ENCODE results near the gene DENND2C. TPM values are rescaled to one million over a fixed set of nuclear protein-coding genes. Genes with fewer than 3 reads are reported as not detected.

DENND2C gene
- total and polyA plus RNA-seq, 4 donors = 1.3 to 5.6 (median 3.4) TPM

GRCh38 chr1:114691061-114691460 lies 21.2 kb upstream of the DENND2C start:
- Histone ChIP-seq H3K9me3 (ENCODE audit: control insufficient read depth in 4 of 4, low read length in 3 of 4) (no peaks in the 10 kb centered on the region), H3K9ac (ENCODE audit: low read depth in 1 of 2, low read length in 2 of 2) (no peak overlapping the region), H3K36me3 (ENCODE audit: control insufficient read depth in 4 of 4, insufficient read depth in 3 of 4, low read depth in 1 of 4, low read length in 3 of 4) (no peaks in the 10 kb centered on the region), H3K27me3 (ENCODE audit: control insufficient read depth in 4 of 4, insufficient read depth in 4 of 4, low read length in 3 of 4) (no peaks in the 10 kb centered on the region), H3K4me3 (ENCODE audit: low read depth in 1 of 3, low read length in 3 of 3) (no peak overlapping the region), H3K4me1 (ENCODE audit: control insufficient read depth in 4 of 4, insufficient read depth in 4 of 4, low read length in 3 of 4) (no peaks in the 10 kb centered on the region), H3K27ac (ENCODE audit: low read depth in 1 of 2, low read length in 2 of 2) (no peak overlapping the region)
- WGBS = 86% methylated on average over 2 of the region's 2 CpGs
- DNase-seq (ENCODE audit: low spot score) = no peak
- TF ChIP-seq, protein P1, sequence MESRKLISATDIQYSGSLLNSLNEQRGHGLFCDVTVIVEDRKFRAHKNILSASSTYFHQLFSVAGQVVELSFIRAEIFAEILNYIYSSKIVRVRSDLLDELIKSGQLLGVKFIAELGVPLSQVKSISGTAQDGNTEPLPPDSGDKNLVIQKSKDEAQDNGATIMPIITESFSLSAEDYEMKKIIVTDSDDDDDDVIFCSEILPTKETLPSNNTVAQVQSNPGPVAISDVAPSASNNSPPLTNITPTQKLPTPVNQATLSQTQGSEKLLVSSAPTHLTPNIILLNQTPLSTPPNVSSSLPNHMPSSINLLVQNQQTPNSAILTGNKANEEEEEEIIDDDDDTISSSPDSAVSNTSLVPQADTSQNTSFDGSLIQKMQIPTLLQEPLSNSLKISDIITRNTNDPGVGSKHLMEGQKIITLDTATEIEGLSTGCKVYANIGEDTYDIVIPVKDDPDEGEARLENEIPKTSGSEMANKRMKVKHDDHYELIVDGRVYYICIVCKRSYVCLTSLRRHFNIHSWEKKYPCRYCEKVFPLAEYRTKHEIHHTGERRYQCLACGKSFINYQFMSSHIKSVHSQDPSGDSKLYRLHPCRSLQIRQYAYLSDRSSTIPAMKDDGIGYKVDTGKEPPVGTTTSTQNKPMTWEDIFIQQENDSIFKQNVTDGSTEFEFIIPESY (IDR thresholded peaks at IDR 0.05) = no peak
- no peak for TF ChIP-seq FOXA1 (IDR thresholded peaks at IDR 0.05)
- TF ChIP-seq JUND (IDR thresholded peaks at IDR 0.05) = no peak
- TF ChIP-seq SP1 (IDR thresholded peaks at IDR 0.05) = no peak
- no peak for TF ChIP-seq EGR1 (IDR thresholded peaks at IDR 0.05; ENCODE audit: low read depth in 2 of 2)
- no peak for TF ChIP-seq HNF4A (conservative IDR thresholded peaks at IDR 0.05)
- TF ChIP-seq TAF1 (conservative IDR thresholded peaks at IDR 0.05) = no peak
- no peak for TF ChIP-seq GABPA (IDR thresholded peaks at IDR 0.05 in 1 of 2, conservative IDR thresholded peaks at IDR 0.05 in 1 of 2)
- no peak for TF ChIP-seq HNF4G (IDR thresholded peaks at IDR 0.05)
- no peak for TF ChIP-seq YY1 (IDR thresholded peaks at IDR 0.05)

- H3K4me3 ChIP-seq (ENCODE audit: low read depth in 1 of 3, low read length in 3 of 3) = no peak overlapping the region
- H3K27ac ChIP-seq (ENCODE audit: low read depth in 1 of 2, low read length in 2 of 2) = no peak overlapping the region
- H3K9ac ChIP-seq (ENCODE audit: low read depth in 1 of 2, low read length in 2 of 2) = no peak overlapping the region
- no peaks in the 10 kb centered on the region for H3K9me3 ChIP-seq (ENCODE audit: control insufficient read depth in 4 of 4, low read length in 3 of 4)
- H3K4me1 ChIP-seq (ENCODE audit: control insufficient read depth in 4 of 4, insufficient read depth in 4 of 4, low read length in 3 of 4) = no peaks in the 10 kb centered on the region
- TF ChIP-seq JUND (IDR thresholded peaks at IDR 0.05) (no peak), ATF3 (IDR thresholded peaks at IDR 0.05) (no peak), FOXA1 (IDR thresholded peaks at IDR 0.05) (no peak), NR2F2 (IDR thresholded peaks at IDR 0.05) (no peak), GABPA (IDR thresholded peaks at IDR 0.05 in 1 of 2, conservative IDR thresholded peaks at IDR 0.05 in 1 of 2) (no peak), RXRA (IDR thresholded peaks at IDR 0.05) (no peak)
- TF ChIP-seq, protein P2, sequence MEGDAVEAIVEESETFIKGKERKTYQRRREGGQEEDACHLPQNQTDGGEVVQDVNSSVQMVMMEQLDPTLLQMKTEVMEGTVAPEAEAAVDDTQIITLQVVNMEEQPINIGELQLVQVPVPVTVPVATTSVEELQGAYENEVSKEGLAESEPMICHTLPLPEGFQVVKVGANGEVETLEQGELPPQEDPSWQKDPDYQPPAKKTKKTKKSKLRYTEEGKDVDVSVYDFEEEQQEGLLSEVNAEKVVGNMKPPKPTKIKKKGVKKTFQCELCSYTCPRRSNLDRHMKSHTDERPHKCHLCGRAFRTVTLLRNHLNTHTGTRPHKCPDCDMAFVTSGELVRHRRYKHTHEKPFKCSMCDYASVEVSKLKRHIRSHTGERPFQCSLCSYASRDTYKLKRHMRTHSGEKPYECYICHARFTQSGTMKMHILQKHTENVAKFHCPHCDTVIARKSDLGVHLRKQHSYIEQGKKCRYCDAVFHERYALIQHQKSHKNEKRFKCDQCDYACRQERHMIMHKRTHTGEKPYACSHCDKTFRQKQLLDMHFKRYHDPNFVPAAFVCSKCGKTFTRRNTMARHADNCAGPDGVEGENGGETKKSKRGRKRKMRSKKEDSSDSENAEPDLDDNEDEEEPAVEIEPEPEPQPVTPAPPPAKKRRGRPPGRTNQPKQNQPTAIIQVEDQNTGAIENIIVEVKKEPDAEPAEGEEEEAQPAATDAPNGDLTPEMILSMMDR (IDR thresholded peaks at IDR 0.05; ENCODE audit: low read depth, low read length, missing input control) = no peak
- TF ChIP-seq, protein P1 (IDR thresholded peaks at IDR 0.05) = no peak
- no peaks in the 10 kb centered on the region for H3K27me3 ChIP-seq (ENCODE audit: control insufficient read depth in 4 of 4, insufficient read depth in 4 of 4, low read length in 3 of 4)
- 82% methylated on average over 1 of the region's 1 CpG for WGBS
- DNase-seq (ENCODE audit: low spot score) = no peak
- no peaks in the 10 kb centered on the region for H3K36me3 ChIP-seq (ENCODE audit: control insufficient read depth in 4 of 4, insufficient read depth in 3 of 4, low read depth in 1 of 4, low read length in 3 of 4)
These were observed 20.3 kb upstream of the DENND2C start for GRCh38 chr1:114690148-114690547.

Measured in liver (tissue), 9 donors.